Measurements from ENCODE around the gene ZNF276. TPM values are rescaled to one million over a fixed set of nuclear protein-coding genes. Genes with fewer than 3 reads are reported as not detected.

ZNF276 gene
- total RNA-seq, 1 donor from 2014 or later = 12.9 TPM

GRCh38 chr16:89710709-89711564 lies 10.4 kb upstream of the ZNF276 start:
- no peak for DNase-seq (ENCODE audit: low read depth)
- Histone ChIP-seq H3K36me3 (ENCODE audit: control insufficient read depth, insufficient read depth, low read length) (peaks cover 2% of the 10 kb centered on the region), H3K27me3 (ENCODE audit: control insufficient read depth, insufficient read depth, low read length) (no peaks in the 10 kb centered on the region), H3K4me3 (ENCODE audit: low read depth, low read length) (no peak overlapping the region)
- no peak for FAIRE-seq
- no peak for TF ChIP-seq CTCF (IDR thresholded peaks at IDR 0.05; ENCODE audit: insufficient read depth, low read length, severe bottlenecking)

GRCh38 chr16:89711601-89712273 lies 9.6 kb upstream of the ZNF276 start:
- peak overlapping the region; percentile 73 for H3K4me3 ChIP-seq (ENCODE audit: low read depth, low read length)
- TF ChIP-seq CTCF (IDR thresholded peaks at IDR 0.05; ENCODE audit: insufficient read depth, low read length, severe bottlenecking) = no peak
- H3K27me3 ChIP-seq (ENCODE audit: control insufficient read depth, insufficient read depth, low read length) = no peaks in the 10 kb centered on the region
- peak; percentile 23 for DNase-seq (ENCODE audit: low read depth)
- no peak for FAIRE-seq
- peaks cover 3% of the 10 kb centered on the region for H3K36me3 ChIP-seq (ENCODE audit: control insufficient read depth, insufficient read depth, low read length)

GRCh38 chr16:89712274-89712781 lies 9.0 kb upstream of the ZNF276 start:
- TF ChIP-seq CTCF (IDR thresholded peaks at IDR 0.05; ENCODE audit: insufficient read depth, low read length, severe bottlenecking) = no peak
- H3K4me3 ChIP-seq (ENCODE audit: low read depth, low read length) = peak overlapping the region; percentile 73
- no peaks in the 10 kb centered on the region for H3K27me3 ChIP-seq (ENCODE audit: control insufficient read depth, insufficient read depth, low read length)
- peaks cover 3% of the 10 kb centered on the region for H3K36me3 ChIP-seq (ENCODE audit: control insufficient read depth, insufficient read depth, low read length)
- no peak for DNase-seq (ENCODE audit: low read depth)
- FAIRE-seq = no peak

- no peak overlapping the region for H3K4me3 ChIP-seq (ENCODE audit: low read depth, low read length)
- DNase-seq (ENCODE audit: low read depth) = no peak
- peaks cover 3% of the 10 kb centered on the region for H3K36me3 ChIP-seq (ENCODE audit: control insufficient read depth, insufficient read depth, low read length)
- TF ChIP-seq CTCF (IDR thresholded peaks at IDR 0.05; ENCODE audit: insufficient read depth, low read length, severe bottlenecking) = no peak
- H3K27me3 ChIP-seq (ENCODE audit: control insufficient read depth, insufficient read depth, low read length) = no peaks in the 10 kb centered on the region
- no peak for FAIRE-seq
These were observed 4.8 kb upstream of the ZNF276 start for GRCh38 chr16:89716493-89716892.

- TF ChIP-seq CTCF (IDR thresholded peaks at IDR 0.05; ENCODE audit: insufficient read depth, low read length, severe bottlenecking) = no peak
- no peak for DNase-seq (ENCODE audit: low read depth)
- FAIRE-seq = no peak
- Histone ChIP-seq H3K27me3 (ENCODE audit: control insufficient read depth, insufficient read depth, low read length) (no peaks in the 10 kb centered on the region), H3K36me3 (ENCODE audit: control insufficient read depth, insufficient read depth, low read length) (peaks cover 3% of the 10 kb centered on the region), H3K4me3 (ENCODE audit: low read depth, low read length) (no peak overlapping the region)
These were observed 4.2 kb upstream of the ZNF276 start for GRCh38 chr16:89716916-89717687.

Data from bronchial epithelial cell (primary cell).